Uterus (tissue), 4 donors: ENCODE data around the gene TMPRSS4. TPM values are rescaled to one million over a fixed set of nuclear protein-coding genes. Genes with fewer than 3 reads are reported as not detected.

Source experiments
- DNase-seq, 2 donors: peaks; one replicate each; pipeline ENCODE4 v3.0.0-alpha.2; 2019 to 2020
- H3K27ac ChIP-seq, 2 donors: fragments of 200-600 bp; sonication (generic); 1 replicate in 1 of 2; 2 replicates in 1 of 2; pipeline ENCODE4 v1.5.1; 2016 to 2018
- H3K27me3 ChIP-seq, 2 donors: fragments of 200-600 bp; sonication (generic); one replicate each; pipeline ENCODE4 v1.5.1; 2018 to 2019; ENCODE audit warnings: control low read depth in 1 of 2
- H3K36me3 ChIP-seq, 2 donors: fragments of 200-600 bp; sonication (generic); one replicate each; pipeline ENCODE4 v1.5.1; 2019; ENCODE audit warnings: control low read depth in 1 of 2
- H3K4me1 ChIP-seq, 2 donors: fragments of 200-600 bp; sonication (generic); one replicate each; pipeline ENCODE4 v1.5.1; 2018 to 2019; ENCODE audit warnings: control low read depth in 1 of 2
- H3K4me3 ChIP-seq, 2 donors: fragments of 200-600 bp; sonication (generic); 1 replicate in 1 of 2; 2 replicates in 1 of 2; pipeline ENCODE4 v1.5.1; 2018 to 2019; ENCODE audit warnings: mild to moderate bottlenecking in 1 of 2
- H3K9me3 ChIP-seq, 2 donors: fragments of 200-600 bp; sonication (generic); one replicate each; pipeline ENCODE4 v1.5.1; 2019; ENCODE audit warnings: control low read depth in 1 of 2
- CTCF ChIP-seq, 4 experiments: fragments of 200-600 bp in 2 of 4; fragments of 450-650 bp in 2 of 4; sonication (generic) in 2 of 4; IDR thresholded peaks; one replicate each; pipeline ENCODE4 v1.5.1; 2016 to 2019; ENCODE audit warnings: antibody characterized with exemption in 4 of 4, mild to moderate bottlenecking in 2 of 4, moderate library complexity in 1 of 4
- POLR2A ChIP-seq, 2 donors: fragments of 450-650 bp; IDR thresholded peaks; one replicate each; pipeline ENCODE4 v1.6.1; 2016; ENCODE audit warnings: antibody characterized with exemption in 2 of 2, mild to moderate bottlenecking in 1 of 2, moderate library complexity in 1 of 2
- intact Hi-C: fragments of 100-400 bp; cut with DNase I; formaldehyde crosslinking; loops from one replicate; pipeline ENCODE4 v1.15.1; 2023; ENCODE audit warnings: low total_unique reads
- total RNA-seq, 4 donors: library from RNA; depleted of rRNA in 3 of 4; stranded (reverse); fragments of >200 nt in 3 of 4; gene quantifications; one replicate each; pipeline versions ENCODE4 v1.1.0 to v1.2.4, GENCODE V29; 2014 to 2023
- donor health status: DM: yes; HTN: yes; CAD: no.

TMPRSS4 gene
- total RNA-seq, 4 donors from 2014 or later: 0.88 to 5.5 TPM; not detected in 2

- H3K9me3 ChIP-seq: no peaks in the 10 kb centered on the region
- no peak for DNase-seq
- H3K27ac ChIP-seq: no peak overlapping the region
- intact Hi-C loops: no loop called here
- no peak overlapping the region for H3K4me3 ChIP-seq
- peaks cover 0 to 9% of the 10 kb centered on the region in 2 donors for H3K4me1 ChIP-seq
- no peaks in the 10 kb centered on the region for H3K36me3 ChIP-seq
- no peaks in the 10 kb centered on the region for H3K27me3 ChIP-seq
- TF ChIP-seq POLR2A (IDR thresholded peaks at IDR 0.05) (no peak), CTCF (IDR thresholded peaks at IDR 0.05) (no peak)
Measured at GRCh38 chr11:118151431-118151830, 74.6 kb downstream of the TMPRSS4 start.

GRCh38 chr11:118152020-118152551 lies 75.2 kb downstream of the TMPRSS4 start:
- no peaks in the 10 kb centered on the region for H3K27me3 ChIP-seq
- no peak for TF ChIP-seq CTCF (IDR thresholded peaks at IDR 0.05)
- TF ChIP-seq POLR2A (IDR thresholded peaks at IDR 0.05): no peak

GRCh38 chr11:118152552-118153471 lies 75.9 kb downstream of the TMPRSS4 start, which contains the start of gene SCN4B:
SCN4B (minus strand) TSS chr11:118152823; CDS start chr11:118152673, 150 bp downstream.
- Histone ChIP-seq H3K4me1 (peaks cover 0 to 9% of the 10 kb centered on the region in 2 donors), H3K4me3 (peak within 1 kb of the TSS; percentile 38 to 40), H3K27me3 (no peaks in the 10 kb centered on the region), H3K9me3 (no peaks in the 10 kb centered on the region), H3K27ac (peak within 1 kb of the TSS in 1 of 2 donors; percentile 11), H3K36me3 (no peaks in the 10 kb centered on the region)
- DNase-seq: peak; percentile 49 to 63
- TF ChIP-seq CTCF (IDR thresholded peaks at IDR 0.05): no peak
- TF ChIP-seq POLR2A (IDR thresholded peaks at IDR 0.05): no peak
- intact Hi-C loops: no loop called here

More at GRCh38 chr11:118152020-118152551, 75.2 kb downstream of the TMPRSS4 start:
- peak overlapping the region; percentile 38 to 40 for H3K4me3 ChIP-seq
- H3K36me3 ChIP-seq: no peaks in the 10 kb centered on the region
- no peak overlapping the region for H3K27ac ChIP-seq
- intact Hi-C loops: no loop called here
- H3K4me1 ChIP-seq: peaks cover 0 to 9% of the 10 kb centered on the region in 2 donors
- no peak for DNase-seq
- H3K9me3 ChIP-seq: no peaks in the 10 kb centered on the region

- Histone ChIP-seq H3K27ac (no peak overlapping the region), H3K4me1 (peaks cover 0 to 9% of the 10 kb centered on the region in 2 donors), H3K36me3 (no peaks in the 10 kb centered on the region), H3K9me3 (no peaks in the 10 kb centered on the region), H3K27me3 (no peaks in the 10 kb centered on the region), H3K4me3 (no peak overlapping the region)
- no peak for DNase-seq
- TF ChIP-seq POLR2A (IDR thresholded peaks at IDR 0.05) (no peak), CTCF (IDR thresholded peaks at IDR 0.05) (no peak)
- intact Hi-C loops: no loop called here
Measured at GRCh38 chr11:118153516-118153915, 76.6 kb downstream of the TMPRSS4 start.

GRCh38 chr11:118153976-118154375 lies 77.1 kb downstream of the TMPRSS4 start:
- intact Hi-C loops: no loop called here
- H3K36me3 ChIP-seq: no peaks in the 10 kb centered on the region
- H3K27me3 ChIP-seq: no peaks in the 10 kb centered on the region
- no peak overlapping the region for H3K4me3 ChIP-seq
- H3K4me1 ChIP-seq: peaks cover 0 to 9% of the 10 kb centered on the region in 2 donors
- H3K27ac ChIP-seq: no peak overlapping the region
- no peak for DNase-seq
- no peaks in the 10 kb centered on the region for H3K9me3 ChIP-seq
- TF ChIP-seq POLR2A (IDR thresholded peaks at IDR 0.05): no peak
- no peak for TF ChIP-seq CTCF (IDR thresholded peaks at IDR 0.05)
